K562 (cell line): ENCODE data around the gene PCNX2. TPM values are rescaled to one million over a fixed set of nuclear protein-coding genes. Genes with fewer than 3 reads are reported as not detected.

ENCODE experiments used
- HNRNPLL ChIP-seq: fragments of 200-400 bp; formaldehyde crosslinking; IDR thresholded peaks from 2 replicates; pipeline ENCODE4 v1.6.1; 2017; ENCODE audit warnings: low read length, low read depth, mild to moderate bottlenecking; ENCODE audit not compliant: poor library complexity, severe bottlenecking
- MIER1 ChIP-seq: fragments of 450-650 bp; IDR thresholded peaks from 2 replicates; pipeline ENCODE4 v1.6.1; 2016; ENCODE audit warnings: antibody characterized with exemption, mild to moderate bottlenecking, low read depth
- ZNF197 ChIP-seq: fragments of 200-800 bp; sonication (Bioruptor generic); IDR thresholded peaks from 2 replicates; pipeline ENCODE4 v1.6.1; 2016; ENCODE audit warnings: low read depth, missing genetic modification characterization, missing compliant biosample characterization
- ZNF239 ChIP-seq: fragments of 250-450 bp; sonication (Bioruptor Pico); IDR thresholded peaks from 2 replicates; pipeline ENCODE4 v1.4.0; 2020; ENCODE audit warnings: mild to moderate bottlenecking
- ZNF431 ChIP-seq: sonication (generic); formaldehyde crosslinking; IDR thresholded peaks from 2 replicates; pipeline ENCODE4 v1.8.0; 2022; ENCODE audit warnings: mild to moderate bottlenecking, missing genetic modification reagents
- polyA plus RNA-seq, 8 experiments: library from polyadenylated mRNA; depleted of rRNA in 4 of 8; stranded (reverse) in 5 of 8; unstranded in 3 of 8; fragments of >200 nt; fragmentation: Nextera tagmentation in 2 of 8; fragmentation: Illumina TruSeq in 1 of 8; extraction: Ambion mirVana in 2 of 8; extraction: Trizol in 1 of 8; gene quantifications; 2 replicates each; pipeline versions ENCODE4 v1.2.1 to v1.2.3, GENCODE V29; 2011 to 2014; ENCODE audit warnings: inconsistent platforms in 1 of 8, missing spikeins in 1 of 8
- total RNA-seq, 7 experiments: library from RNA; depleted of rRNA in 6 of 7; stranded (reverse); fragments of >200 nt in 6 of 7; fragmentation: Illumina TruSeq in 2 of 7; extraction: Trizol in 2 of 7; gene quantifications; 2 replicates each; pipeline versions ENCODE4 v1.2.1 to v1.2.3, GENCODE V29; 2011 to 2021; ENCODE audit warnings: low replicate concordance in 1 of 7
- TF ChIP-seq, protein P1 (sequence below): fragments of 250-450 bp; sonication (Bioruptor Pico); IDR thresholded peaks from 2 replicates; pipeline ENCODE4 v1.8.0; 2021; ENCODE audit warnings: moderate library complexity, mild to moderate bottlenecking, inconsistent platforms
- TF ChIP-seq, protein P2 (sequence below): fragments of 450-650 bp; IDR thresholded peaks from 2 replicates; pipeline ENCODE4 v1.6.1; 2016; ENCODE audit warnings: antibody characterized with exemption
- TF ChIP-seq, protein P3 (sequence below): fragments of 250-450 bp; sonication (Bioruptor Pico); IDR thresholded peaks from 2 replicates; pipeline ENCODE4 v1.8.0; 2022; ENCODE audit warnings: inconsistent platforms, mild to moderate bottlenecking, moderate library complexity, borderline replicate concordance
- TF ChIP-seq, protein P4 (sequence below): fragments of 450-650 bp; IDR thresholded peaks from 2 replicates; pipeline ENCODE4 v1.6.1; 2017; ENCODE audit warnings: mild to moderate bottlenecking, moderate library complexity

Gene PCNX2
- total and polyA plus RNA-seq, 9 of the 15 experiments (the other 6 are each of a cell fraction or from before 2014, with no cell fraction given): 0.07 to 0.33 TPM; not detected in 7

DNA sequence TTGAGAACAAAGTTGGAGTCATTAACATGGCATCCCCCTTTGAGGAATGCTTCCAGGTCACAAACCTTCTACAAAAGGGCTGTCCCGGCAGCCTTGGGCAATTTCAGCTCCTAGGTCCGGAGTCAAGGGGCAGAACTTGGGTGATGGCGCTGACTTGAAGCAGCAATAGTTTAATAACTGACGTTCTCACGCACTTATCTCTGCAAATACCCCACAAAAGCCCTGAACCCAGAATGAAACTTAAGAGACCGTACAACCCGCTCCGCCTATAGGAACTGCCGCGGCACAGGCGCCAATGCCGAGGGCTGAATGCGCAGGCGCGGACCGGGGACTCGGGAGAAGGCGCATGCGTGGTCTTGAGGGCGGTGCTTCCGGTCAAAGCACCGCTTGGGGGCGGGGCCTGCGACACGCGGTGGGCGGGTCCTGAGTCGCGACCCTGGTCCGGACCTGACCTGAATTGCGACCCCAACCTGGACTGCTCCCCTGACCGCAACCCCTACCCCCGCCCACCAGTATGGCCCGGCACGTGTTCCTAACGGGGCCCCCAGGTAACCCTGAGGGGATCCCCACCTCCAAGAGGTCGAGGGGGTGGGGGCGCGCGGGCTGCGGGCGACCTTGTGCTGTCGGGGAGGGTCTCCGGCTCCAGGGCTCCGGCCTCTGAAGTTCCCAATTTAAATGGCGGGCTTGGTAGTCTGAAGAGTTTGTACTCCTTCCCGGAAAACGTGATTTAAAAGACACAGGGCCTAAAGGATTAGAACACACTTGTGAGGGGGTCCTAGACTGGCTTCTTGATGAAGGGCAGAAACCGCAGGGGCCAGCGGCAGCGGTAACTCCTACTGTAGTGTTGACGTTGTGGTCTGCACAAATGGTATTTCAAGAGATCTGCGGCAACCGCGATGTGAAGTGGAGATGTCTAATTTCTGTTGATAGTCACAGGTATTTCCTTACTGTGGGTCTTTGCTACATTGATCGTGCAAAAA is 345.0 kb downstream of the PCNX2 start, which contains the start of gene NTPCR (continued):
- TF ChIP-seq HNRNPLL (peak; percentile 50), MIER1 (no peak), ZNF431 (CRISPR knock-in tag) (0 out of 2 replicates have a peak, but pooled peaks have one; percentile 14), ZNF197 (CRISPR knock-in tag) (no peak), ZNF239 (CRISPR knock-in tag) (peak; percentile 46; the same call in 1 of the 2 replicates)
- TF ChIP-seq, protein P1, sequence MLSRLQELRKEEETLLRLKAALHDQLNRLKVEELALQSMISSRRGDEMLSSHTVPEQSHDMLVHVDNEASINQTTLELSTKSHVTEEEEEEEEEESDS (CRISPR knock-in tag): no peak
- TF ChIP-seq, protein P2, sequence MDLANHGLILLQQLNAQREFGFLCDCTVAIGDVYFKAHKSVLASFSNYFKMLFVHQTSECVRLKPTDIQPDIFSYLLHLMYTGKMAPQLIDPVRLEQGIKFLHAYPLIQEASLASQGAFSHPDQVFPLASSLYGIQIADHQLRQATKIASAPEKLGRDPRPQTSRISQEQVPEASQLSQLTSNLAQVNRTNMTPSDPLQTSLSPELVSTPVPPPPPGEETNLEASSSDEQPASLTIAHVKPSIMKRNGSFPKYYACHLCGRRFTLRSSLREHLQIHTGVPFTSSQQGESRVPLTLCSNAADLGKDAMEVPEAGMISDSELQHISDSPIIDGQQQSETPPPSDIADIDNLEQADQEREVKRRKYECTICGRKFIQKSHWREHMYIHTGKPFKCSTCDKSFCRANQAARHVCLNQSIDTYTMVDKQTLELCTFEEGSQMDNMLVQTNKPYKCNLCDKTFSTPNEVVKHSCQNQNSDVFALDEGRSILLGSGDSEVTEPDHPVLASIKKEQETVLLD: peak; percentile 61; the same call in 1 of the 2 replicates
- TF ChIP-seq, protein P3, sequence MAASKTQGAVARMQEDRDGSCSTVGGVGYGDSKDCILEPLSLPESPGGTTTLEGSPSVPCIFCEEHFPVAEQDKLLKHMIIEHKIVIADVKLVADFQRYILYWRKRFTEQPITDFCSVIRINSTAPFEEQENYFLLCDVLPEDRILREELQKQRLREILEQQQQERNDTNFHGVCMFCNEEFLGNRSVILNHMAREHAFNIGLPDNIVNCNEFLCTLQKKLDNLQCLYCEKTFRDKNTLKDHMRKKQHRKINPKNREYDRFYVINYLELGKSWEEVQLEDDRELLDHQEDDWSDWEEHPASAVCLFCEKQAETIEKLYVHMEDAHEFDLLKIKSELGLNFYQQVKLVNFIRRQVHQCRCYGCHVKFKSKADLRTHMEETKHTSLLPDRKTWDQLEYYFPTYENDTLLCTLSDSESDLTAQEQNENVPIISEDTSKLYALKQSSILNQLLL (CRISPR knock-in tag): no peak
- TF ChIP-seq, protein P4, sequence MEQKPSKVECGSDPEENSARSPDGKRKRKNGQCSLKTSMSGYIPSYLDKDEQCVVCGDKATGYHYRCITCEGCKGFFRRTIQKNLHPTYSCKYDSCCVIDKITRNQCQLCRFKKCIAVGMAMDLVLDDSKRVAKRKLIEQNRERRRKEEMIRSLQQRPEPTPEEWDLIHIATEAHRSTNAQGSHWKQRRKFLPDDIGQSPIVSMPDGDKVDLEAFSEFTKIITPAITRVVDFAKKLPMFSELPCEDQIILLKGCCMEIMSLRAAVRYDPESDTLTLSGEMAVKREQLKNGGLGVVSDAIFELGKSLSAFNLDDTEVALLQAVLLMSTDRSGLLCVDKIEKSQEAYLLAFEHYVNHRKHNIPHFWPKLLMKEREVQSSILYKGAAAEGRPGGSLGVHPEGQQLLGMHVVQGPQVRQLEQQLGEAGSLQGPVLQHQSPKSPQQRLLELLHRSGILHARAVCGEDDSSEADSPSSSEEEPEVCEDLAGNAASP: no peak
